HG02798 (cell line): ENCODE data around the gene ZNF778.
"Not testable (repeated sequence)": the region's sequence is repeated elsewhere in the genome, so short reads cannot be mapped to it uniquely, and the experiment has no call there.

Source experiments
- ATAC-seq: cut with Tn5 transposase; IDR thresholded peaks from one replicate; pipeline ENCODE4 v1.9.1; 2021; ENCODE audit warnings: mild to moderate bottlenecking; ENCODE audit not compliant: unreplicated experiment, poor library complexity

ZNF778 gene

DNA sequence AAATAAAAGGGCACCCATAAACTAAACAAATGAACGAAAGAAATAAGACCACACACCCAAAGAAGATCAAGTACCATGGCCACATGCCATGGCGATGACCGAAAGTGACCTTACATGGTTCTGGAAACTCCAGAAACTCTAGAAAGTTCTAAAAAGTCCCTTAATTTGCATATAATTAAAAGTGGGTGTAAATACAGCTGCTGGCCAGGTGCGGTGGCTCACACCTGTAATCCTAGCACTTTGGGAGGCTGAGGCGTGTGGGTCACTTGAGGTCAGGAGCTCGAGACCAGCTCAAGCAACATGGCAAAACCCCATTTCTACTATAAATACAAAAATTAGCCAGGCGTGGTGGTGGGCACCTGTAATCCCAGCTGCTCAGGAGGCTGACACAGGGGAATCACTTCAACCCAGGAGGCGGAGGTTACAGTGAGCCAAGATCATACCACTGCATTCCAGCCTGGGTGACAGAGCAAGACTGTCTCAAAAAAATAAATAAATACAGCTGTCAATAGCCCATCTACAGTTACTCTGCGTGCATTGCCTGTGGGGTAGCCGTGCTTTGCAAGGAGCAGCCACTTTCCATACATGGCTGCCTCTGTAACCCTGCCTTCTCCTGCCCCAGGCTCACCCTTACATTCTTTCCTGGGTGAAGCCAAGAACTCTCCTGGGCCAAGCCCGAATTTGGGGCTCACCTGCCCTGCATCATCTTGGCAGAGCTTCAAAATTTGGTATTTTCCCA is 7.2 kb upstream of the ZNF778 start:
- ATAC-seq = no peak

GRCh38 chr16:89210904-89211515 is 6.5 kb upstream of the ZNF778 start:
- no peak for ATAC-seq

DNA sequence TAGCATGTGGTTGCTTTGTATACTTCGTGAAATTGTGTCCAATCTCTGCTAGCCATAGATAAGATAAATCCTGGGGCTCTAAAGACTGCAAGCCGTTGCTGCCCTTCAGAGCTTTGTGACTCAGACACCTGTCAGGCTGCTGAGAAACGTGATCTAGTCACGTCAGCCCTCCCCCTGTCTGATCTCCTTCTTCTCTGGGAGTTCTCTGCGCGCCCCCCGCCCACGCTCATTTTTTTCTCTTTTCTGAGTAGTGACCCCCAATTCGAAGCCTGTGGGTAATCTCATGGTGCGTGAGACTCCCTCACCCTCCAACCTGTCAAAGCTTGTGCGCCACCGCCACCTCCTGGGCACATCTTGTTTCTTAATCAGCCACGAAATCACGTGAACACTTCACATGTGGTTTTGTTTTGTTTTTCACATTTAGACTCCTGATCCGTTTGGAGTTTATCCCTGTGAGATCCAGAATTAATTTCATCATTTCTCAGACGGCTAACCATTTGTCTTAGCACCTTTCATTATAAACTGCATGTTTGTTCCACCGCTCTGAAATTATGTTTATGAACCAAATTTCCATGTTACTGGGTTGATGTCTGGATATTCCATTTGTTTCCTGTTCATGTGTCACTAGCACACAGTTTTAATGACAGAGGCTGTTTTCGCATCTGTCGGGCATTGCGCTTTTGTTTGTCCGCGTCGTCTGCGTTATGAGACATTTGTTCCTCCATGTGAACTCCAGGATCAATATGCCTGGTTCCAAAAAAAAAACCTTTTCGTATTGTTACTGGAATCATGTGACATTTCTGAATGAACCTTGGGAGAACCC is 977 bp upstream of the ZNF778 start:
- no peak for ATAC-seq

GRCh38 chr16:89217138-89217387 is 440 bp upstream of the ZNF778 start:
- no peak for ATAC-seq

- ATAC-seq = no peak
Measured at GRCh38 chr16:89219365-89219764, 1.9 kb downstream of the ZNF778 start.

- ATAC-seq = no peak
Measured at GRCh38 chr16:89221604-89222003, 4.1 kb downstream of the ZNF778 start.

DNA sequence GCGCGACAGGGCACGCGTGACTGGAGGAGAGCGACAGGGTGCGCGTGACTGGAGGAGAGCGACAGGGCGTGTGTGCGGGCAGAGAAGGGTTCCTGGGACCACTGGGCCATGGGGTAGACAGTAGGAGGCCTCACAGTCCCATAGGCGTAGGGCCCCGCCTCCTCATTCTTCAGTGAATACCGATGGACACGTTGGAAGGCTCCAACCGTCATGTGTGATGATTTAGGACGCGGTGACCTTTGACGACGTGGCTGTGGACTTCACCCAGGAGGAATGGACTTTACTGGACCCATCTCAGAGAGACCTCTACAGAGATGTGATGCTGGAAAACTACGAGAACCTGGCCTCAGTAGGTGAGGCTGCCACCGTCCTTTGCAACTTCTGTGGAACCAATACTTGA is 5.4 kb downstream of the ZNF778 start:
- ATAC-seq = no peak

DNA sequence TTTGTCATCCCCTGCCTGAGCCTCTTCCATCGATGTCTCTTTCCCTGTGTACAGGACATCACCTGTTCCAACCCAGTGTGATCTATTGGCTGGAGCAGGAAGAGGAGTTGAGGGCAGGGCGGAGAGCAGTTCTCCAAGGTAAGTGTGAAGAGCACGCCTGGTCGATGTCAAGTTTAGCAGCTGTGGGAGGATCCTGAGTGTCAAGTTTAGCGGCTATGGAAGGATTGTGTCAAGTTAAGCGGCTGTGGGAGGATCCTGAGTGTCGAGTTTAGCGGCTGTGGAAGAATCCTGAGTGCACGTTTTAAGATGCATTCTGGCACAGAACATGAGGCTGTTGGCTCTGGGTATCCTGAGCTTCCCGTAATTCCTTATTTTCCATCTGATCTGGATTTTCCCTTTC is 7.2 kb downstream of the ZNF778 start:
- no peak for ATAC-seq

DNA sequence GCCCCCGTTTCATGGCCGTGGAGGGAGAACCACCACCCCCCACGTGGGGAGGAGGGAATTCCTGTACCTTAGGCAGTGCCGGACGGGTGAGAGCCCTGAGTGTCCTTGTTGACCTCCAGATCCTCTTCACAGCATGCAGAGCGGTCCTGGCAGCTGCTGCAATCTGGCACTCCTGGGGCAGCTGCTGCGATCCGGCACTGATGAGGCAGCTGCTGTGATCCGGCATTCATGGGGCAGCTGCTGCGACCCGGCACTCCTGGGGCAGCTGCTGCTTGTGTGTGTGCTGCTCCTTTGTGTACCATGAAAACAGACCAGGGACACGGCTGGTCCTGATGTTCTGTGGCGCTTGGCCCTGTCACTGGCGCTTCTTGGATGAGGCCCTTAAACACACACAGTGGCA is 12.8 kb downstream of the ZNF778 start:
- no peak for ATAC-seq

DNA sequence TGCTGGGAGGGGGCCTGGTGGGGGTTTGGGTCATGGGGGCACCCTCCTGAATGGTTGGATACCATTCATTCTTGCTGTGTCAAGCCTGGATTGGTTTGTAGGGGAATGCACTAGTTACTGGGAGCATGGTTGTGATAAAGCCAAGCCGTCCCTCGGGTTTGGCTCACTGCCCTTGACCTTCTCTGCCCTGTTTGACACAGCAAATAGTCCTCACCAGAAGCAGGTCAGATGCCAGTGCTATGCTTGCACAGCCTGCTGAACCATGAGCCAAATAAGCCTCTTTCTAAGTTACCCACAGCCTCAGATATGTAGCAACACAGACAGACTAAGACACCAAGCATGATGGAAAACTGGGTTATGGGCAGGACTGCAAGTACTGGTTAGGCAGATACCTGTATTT is 14.6 kb downstream of the ZNF778 start:
- no peak for ATAC-seq

DNA sequence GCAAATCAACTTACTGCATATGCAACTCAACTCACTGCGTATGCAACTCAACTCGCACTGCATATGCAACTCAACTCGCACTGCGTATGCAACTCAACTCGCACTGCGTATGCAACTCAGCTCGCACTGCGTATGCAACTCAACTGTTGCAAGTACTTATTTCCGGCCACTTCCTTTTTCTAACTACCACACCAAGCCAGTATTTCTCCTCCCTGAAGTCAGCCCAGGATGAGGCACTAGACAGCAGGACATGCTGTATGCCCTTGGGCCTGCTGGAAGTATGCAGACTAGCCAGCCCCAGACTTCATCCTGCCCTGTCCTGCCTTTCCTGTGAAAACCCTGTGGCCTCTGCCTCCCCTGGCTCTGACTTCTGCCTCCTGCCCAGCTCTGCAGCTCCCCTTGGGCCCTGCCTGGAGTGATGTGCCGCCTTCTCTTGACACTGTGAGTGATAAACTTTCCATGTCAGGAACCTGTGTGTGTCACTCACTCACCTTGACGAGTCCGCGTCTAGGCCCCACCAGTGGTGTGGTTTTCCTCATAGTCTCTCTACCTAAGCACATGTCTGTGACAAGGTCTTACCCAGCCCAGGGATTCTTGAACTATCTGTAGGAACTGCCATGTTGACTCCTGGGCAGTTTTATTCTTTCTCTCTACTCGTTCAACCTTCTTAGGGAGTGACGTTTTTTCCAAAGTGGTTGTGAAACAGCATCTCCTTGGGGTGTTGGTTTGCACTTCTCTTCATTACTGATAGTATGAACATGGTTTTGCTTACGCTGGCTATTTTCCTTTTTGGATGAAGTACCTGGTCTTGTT is 16.4 kb downstream of the ZNF778 start:
- ATAC-seq = no peak

DNA sequence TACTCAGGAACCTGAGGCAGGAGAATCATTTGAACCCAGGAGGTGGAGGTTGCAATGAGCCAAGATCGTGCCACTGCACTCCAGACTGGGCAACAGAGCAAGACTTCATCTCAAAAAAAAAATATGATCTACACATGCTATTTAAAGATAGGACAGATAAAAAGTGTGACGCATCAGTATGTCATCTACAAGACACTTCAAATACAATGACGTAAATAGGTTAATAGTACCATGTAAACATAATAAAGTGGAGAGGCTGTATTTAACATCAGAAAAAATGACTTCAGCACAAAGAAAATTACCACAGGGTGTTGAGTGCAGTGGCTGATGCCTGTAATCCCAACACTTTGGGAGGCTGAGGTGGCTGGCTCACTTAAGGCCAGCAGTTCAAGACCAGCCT is 20.2 kb downstream of the ZNF778 start:
- no peak for ATAC-seq

GRCh38 chr16:89241187-89242007 is 23.9 kb downstream of the ZNF778 start:
- ATAC-seq = peak; percentile 78

GRCh38 chr16:89242795-89243200 is 25.3 kb downstream of the ZNF778 start:
- ATAC-seq = no peak

DNA sequence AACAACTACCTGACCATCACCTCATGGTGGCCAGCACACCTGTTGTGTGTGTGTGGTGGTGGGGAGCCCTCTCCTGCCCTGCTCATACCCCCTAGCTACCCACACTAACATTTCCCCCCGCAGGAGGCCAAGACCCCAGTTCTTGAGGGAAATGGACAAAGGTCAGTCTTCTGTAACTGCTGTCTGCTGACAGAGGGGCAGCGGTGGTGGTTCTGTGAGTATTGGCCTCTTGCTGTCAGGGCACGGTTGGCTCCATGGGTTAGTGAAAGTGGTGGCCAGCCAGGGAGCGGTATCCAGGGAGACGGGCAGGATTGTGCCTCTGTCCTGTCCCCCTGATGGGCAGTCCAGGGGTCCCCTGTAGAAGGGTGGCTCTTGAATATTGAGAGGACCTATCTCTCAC is 26.2 kb downstream of the ZNF778 start:
- no peak for ATAC-seq

GRCh38 chr16:89244264-89244663 is 26.8 kb downstream of the ZNF778 start:
- not testable (repeated sequence) for ATAC-seq

- ATAC-seq = no peak
Measured at GRCh38 chr16:89244754-89245153, 27.3 kb downstream of the ZNF778 start.

DNA sequence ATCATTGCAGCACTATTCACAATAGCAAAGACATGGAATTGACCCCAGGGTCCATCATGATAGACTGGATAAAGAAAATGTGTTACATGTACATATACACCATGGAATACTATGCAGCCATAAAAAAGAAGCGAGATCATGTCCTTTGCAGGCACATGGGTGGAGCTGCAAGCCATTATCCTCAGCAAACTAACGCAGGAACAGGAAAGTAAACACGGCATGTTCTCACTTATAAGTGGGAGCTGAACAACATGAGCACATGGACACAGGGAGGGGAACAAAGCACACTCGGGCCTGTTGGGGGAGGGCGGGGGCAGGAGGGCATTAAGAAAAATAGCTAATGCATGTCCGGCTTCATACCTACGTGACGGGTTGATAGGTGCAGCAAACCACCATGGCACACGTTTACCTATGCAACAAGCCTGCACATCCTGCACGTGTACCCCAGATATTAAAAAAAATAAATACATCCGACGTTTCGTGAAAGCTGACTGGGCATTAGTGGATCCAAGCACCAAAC is 28.9 kb downstream of the ZNF778 start:
- ATAC-seq = no peak

DNA sequence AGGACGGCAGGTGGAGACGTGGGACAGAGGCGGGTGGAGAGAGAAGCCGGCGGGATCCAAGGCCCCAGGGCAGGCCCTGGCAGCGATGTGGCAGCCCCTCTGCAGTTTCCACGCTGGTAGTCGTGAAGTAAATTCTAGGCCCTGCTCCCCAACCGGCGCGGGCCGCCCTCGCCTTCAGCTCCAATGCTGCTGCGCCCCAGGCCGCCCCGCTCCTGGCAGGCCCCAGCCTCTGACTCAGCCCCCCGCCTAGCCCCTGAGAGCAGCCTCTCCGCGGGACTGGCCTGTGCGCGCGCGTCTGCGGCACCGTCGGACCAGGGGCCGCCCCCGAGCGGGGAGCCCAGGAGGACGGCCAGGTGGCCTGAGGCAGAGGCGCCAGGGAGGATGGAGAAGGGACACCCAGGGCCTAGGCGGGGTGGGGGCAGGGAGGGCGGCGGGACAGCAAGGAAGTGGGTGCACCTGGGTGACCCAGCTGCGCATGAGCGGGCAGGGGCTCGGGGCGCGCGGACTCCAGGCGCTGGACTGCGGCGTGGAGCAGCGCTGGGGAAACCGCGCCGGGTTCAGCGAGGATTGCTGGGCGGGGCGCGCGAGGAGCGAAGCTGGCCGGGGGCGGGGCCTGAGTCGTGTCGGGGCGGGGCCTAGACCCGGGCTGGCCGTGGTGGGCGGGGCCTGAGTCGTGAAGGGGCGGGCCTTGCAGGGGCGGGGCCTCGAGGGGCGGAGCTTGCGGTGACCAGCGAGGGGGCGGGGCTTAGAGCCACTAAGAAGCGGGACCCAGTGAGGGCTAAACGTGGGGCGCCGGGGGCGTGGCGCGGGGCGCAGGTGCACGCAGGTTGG is 29.6 kb downstream of the ZNF778 start:
- peak; percentile 66 for ATAC-seq
